Suppressor macrophage treated with lipopolysaccharide for 1 hour (primary cell): Measurements from ENCODE around the gene ZNF423.

Experiments used
- DNase-seq, 3 donors: peaks; one replicate each; pipeline ENCODE4 v3.0.0-alpha.2; 2020 to 2022

The ZNF423 gene

DNA sequence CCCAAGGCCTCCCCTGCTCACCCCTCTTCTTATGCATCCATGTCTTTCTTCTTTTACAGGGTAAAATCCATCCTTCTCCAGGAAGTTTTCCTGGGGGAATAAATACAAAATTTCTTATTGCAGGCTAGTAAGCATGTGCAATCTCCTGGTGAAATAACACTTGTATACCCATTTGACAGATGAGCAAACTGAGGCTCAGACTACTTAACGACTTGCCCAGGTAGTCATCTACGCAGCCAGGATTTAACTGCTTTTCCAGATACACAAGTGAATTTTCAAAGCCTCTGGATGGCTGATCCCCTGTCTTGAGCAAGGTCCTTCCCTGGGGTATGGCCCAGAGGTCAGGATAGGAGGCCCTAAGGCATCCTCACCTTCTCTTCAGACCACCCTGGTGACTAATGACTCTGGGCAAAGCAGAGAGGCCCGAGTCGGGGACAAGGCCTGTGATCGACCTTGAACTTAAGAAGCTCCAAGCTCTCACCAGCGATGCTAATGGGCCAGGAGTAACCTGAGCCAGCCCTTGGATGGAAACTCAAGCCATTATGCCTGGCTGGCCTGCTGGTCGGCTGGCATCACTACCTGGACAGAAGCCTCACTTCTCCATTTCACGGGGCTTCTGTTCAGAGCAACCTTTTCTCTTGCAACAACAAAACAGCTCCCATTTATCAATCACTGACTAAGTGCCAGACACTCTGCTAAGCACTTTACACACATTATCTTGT lies 33.1 kb downstream of the ZNF423 start:
- DNase-seq: no peak

- no peak for DNase-seq
These were observed 34.2 kb downstream of the ZNF423 start for GRCh38 chr16:49821614-49822282.

- no peak for DNase-seq
These were observed 34.8 kb downstream of the ZNF423 start for GRCh38 chr16:49821156-49821555.

GRCh38 chr16:49817754-49818507 lies 38.0 kb downstream of the ZNF423 start:
- DNase-seq: no peak

- no peak for DNase-seq
These were observed 39.0 kb downstream of the ZNF423 start for GRCh38 chr16:49816875-49817274.

GRCh38 chr16:49811644-49812334 lies 44.1 kb downstream of the ZNF423 start:
- DNase-seq: no peak

DNA sequence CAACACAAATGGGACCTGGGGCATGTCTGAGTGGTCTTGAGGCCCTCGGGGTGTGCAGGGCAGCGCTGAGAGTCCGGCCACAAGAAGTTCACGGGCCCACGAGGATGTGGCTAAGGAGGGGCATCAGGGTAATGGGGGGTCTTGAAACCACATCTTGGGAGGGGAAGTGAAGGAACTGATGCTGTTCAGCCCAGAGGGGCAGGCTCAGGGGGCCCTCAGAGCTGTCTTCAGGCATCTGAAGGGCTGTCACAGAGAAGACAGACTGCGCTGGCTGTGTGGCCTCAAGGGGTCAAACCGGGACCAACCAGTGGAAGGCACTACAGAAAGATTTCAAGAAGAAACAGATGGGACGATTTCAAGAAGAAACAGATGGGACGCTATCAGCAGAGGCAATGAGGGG lies 45.1 kb downstream of the ZNF423 start:
- DNase-seq: no peak

GRCh38 chr16:49809561-49809960 lies 46.4 kb downstream of the ZNF423 start:
- DNase-seq: no peak

- no peak for DNase-seq
These were observed 46.9 kb downstream of the ZNF423 start for GRCh38 chr16:49809062-49809461.

GRCh38 chr16:49806446-49806845 lies 49.5 kb downstream of the ZNF423 start:
- DNase-seq: no peak

GRCh38 chr16:49801290-49801689 lies 54.6 kb downstream of the ZNF423 start:
- no peak for DNase-seq

DNA sequence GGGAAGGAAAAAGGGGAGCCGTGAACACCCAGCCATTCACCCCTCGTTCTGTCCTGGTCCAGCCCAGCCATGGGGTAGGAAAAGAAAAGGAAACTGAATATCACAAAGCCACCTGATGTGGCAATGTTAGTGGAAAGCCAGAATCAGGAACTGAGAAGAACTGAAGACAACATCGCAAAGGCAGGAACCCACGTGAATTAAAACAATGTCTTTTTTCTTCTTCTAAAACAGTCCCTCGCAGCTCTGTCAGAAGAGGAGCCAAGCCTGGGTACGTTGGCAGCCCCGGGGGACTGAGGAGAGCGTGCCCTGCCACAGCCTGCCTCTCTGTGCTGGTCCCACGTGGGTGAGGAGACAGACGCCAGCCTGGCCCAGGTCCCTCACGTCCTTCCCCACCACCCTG lies 55.0 kb downstream of the ZNF423 start:
- DNase-seq: peak in 2 of 3 donors; percentile 17 to 18

DNA sequence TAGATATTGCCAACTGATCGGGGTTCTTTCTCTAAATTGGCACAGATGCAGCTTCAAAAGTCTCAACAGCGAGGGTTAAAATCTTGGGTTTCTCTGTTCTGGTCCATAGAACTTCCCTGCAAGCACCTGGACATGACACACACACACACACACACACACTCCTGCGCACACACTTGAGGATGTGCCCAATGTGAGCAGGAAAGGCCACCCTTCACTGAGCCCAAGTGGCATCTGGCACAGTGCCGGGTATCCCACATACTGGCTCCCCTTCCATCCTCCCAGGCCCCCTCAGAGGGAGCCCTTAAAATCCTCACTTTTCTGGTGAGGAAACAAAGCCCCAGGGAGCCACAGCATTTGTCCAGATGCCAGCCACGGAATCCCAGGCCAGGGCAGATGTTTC lies 55.5 kb downstream of the ZNF423 start:
- DNase-seq: no peak

GRCh38 chr16:49799172-49799571 lies 56.7 kb downstream of the ZNF423 start:
- no peak for DNase-seq

GRCh38 chr16:49795513-49795912 lies 60.4 kb downstream of the ZNF423 start:
- no peak for DNase-seq

- DNase-seq: no peak
These were observed 62.7 kb downstream of the ZNF423 start for GRCh38 chr16:49793244-49793643.

GRCh38 chr16:49789616-49790015 lies 66.3 kb downstream of the ZNF423 start:
- no peak for DNase-seq

DNA sequence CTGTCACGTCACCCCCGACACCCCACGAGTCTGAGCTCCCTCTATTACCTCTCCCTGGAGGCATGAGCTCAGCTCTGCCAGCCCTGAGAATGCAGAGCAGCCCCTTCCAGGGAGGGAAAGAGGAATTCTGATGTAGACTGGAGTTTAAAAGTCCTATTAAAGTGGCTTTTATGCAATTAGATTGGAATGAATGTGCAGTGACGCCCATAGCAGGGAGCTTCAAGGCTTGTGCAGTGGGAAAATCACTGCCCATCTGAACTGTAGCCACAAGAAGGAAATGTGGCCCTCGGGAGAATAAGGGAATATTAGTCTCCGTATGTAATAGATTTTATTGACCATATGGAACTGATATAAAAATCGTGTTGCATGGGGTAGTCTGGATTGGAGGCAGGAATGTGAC lies 66.9 kb downstream of the ZNF423 start:
- no peak for DNase-seq

- no peak for DNase-seq
These were observed 67.3 kb downstream of the ZNF423 start for GRCh38 chr16:49788572-49788971.

- DNase-seq: no peak
These were observed 68.9 kb downstream of the ZNF423 start for GRCh38 chr16:49786926-49787557.

- DNase-seq: no peak
These were observed 69.9 kb downstream of the ZNF423 start for GRCh38 chr16:49785970-49786369.

GRCh38 chr16:49782405-49782804 lies 73.5 kb downstream of the ZNF423 start:
- no peak for DNase-seq

DNA sequence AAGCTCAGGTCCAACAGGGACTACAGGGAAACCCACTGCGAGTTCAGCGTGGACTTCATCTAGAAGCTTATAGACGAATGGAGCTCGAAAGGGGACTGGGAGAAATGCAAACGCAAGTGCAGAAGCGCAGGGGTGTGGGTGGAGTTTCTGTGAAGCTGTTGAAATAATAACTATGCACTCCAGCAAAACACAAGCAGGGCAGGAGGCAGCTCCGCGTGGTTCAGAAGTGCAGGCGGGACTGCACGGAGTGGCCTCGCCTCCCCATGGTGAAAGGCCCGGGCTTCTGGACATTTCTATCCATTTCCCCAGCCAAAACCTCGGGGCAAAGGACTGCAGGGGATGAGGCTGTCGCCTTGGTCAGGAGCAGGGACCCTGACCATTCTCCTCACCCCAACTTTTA lies 74.5 kb downstream of the ZNF423 start:
- DNase-seq: no peak
